CD14-positive monocyte (primary cell): ENCODE results near the gene SPTBN2. TPM values are rescaled to one million over a fixed set of nuclear protein-coding genes. Genes with fewer than 3 reads are reported as not detected.

Experiments used
- DNase-seq, 3 donors: peaks; one replicate each; pipeline ENCODE4 v3.0.0-alpha.2; 2011 to 2022
- H2AFZ ChIP-seq: 2 replicates; pipeline ENCODE4 v1.6.0; 2012; ENCODE audit warnings: mild to moderate bottlenecking, low read depth, low read length, inconsistent platforms; ENCODE audit not compliant: insufficient read depth, poor library complexity, severe bottlenecking
- H3K27ac ChIP-seq, 2 donors: 1 replicate in 1 of 2; 2 replicates in 1 of 2; pipeline ENCODE4 v1.5.1; 2012 to 2013; ENCODE audit warnings: low read length in 2 of 2, control low read depth in 1 of 2, inconsistent platforms in 1 of 2, low read depth in 1 of 2, mild to moderate bottlenecking in 1 of 2
- H3K27me3 ChIP-seq, 2 donors: one replicate each; pipeline versions ENCODE4 v1.6.0 to v1.6.1; 2011 to 2013; ENCODE audit warnings: low read length in 2 of 2; ENCODE audit not compliant: control insufficient read depth in 2 of 2, insufficient read depth in 2 of 2
- H3K36me3 ChIP-seq, 2 donors: replicated peaks in 1 of 2; 1 replicate in 1 of 2; 2 replicates in 1 of 2; pipeline versions ENCODE4 v1.5.1 to v1.6.1; 2012 to 2013; ENCODE audit warnings: low read length in 2 of 2, control low read depth in 1 of 2, inconsistent platforms in 1 of 2, mild to moderate bottlenecking in 1 of 2; ENCODE audit not compliant: insufficient read depth in 2 of 2, control insufficient read depth in 1 of 2
- H3K4me1 ChIP-seq, 2 donors: 1 replicate in 1 of 2; 2 replicates in 1 of 2; pipeline versions ENCODE4 v1.5.1 to v1.6.1; 2012 to 2013; ENCODE audit warnings: low read length in 2 of 2, control low read depth in 1 of 2, inconsistent platforms in 1 of 2, mild to moderate bottlenecking in 1 of 2, moderate library complexity in 1 of 2; ENCODE audit not compliant: insufficient read depth in 2 of 2, control insufficient read depth in 1 of 2
- H3K4me2 ChIP-seq: replicated peaks from 2 replicates; pipeline ENCODE3; 2012; ENCODE audit warnings: low read length, moderate library complexity, mild to moderate bottlenecking; ENCODE audit not compliant: poor library complexity, severe bottlenecking; ENCODE audit errors: extremely low read depth
- H3K4me3 ChIP-seq, 3 experiments: fragments of 200-600 bp in 1 of 3; sonication (generic) in 1 of 3; replicated peaks in 1 of 3; 1 replicate in 2 of 3; 2 replicates in 1 of 3; pipeline ENCODE4 v1.5.1; 2011 to 2013; ENCODE audit warnings: low read length in 3 of 3, mild to moderate bottlenecking in 3 of 3, control low read depth in 2 of 3, low read depth in 2 of 3, inconsistent platforms in 1 of 3, moderate library complexity in 1 of 3
- H3K79me2 ChIP-seq: 2 replicates; pipeline ENCODE4 v1.6.0; 2012; ENCODE audit warnings: mild to moderate bottlenecking, control low read depth, inconsistent platforms, low read length, moderate library complexity; ENCODE audit not compliant: insufficient read depth
- H3K9ac ChIP-seq: 2 replicates; pipeline ENCODE4 v1.6.0; 2017; ENCODE audit warnings: low read length, mild to moderate bottlenecking; ENCODE audit not compliant: insufficient read depth, poor library complexity, severe bottlenecking
- H3K9me3 ChIP-seq, 2 donors: replicated peaks in 1 of 2; 1 replicate in 1 of 2; 2 replicates in 1 of 2; pipeline versions ENCODE4 v1.5.1 to v1.6.1; 2012 to 2013; ENCODE audit warnings: low read length in 2 of 2, control low read depth in 1 of 2; ENCODE audit not compliant: control insufficient read depth in 1 of 2, insufficient read depth in 1 of 2
- H4K20me1 ChIP-seq: 2 replicates; pipeline ENCODE4 v1.6.0; 2012; ENCODE audit warnings: mild to moderate bottlenecking, low read length, control low read depth, moderate library complexity; ENCODE audit not compliant: insufficient read depth
- H3K27ac Mint-ChIP-seq, 7 donors: one replicate each; pipeline ENCODE4 v1.8.0; 2020; ENCODE audit warnings: mild to moderate bottlenecking in 7 of 7, mixed read lengths in 7 of 7, moderate library complexity in 6 of 7, inconsistent platforms in 2 of 7
- H3K27me3 Mint-ChIP-seq, 3 donors: one replicate each; pipeline ENCODE4 v1.8.0; 2021 to 2022; ENCODE audit warnings: low read depth in 3 of 3, mild to moderate bottlenecking in 3 of 3, mixed read lengths in 3 of 3, moderate library complexity in 3 of 3, inconsistent platforms in 1 of 3
- H3K36me3 Mint-ChIP-seq, 2 donors: one replicate each; pipeline ENCODE4 v1.8.0; 2020; ENCODE audit warnings: mixed read lengths in 2 of 2, inconsistent platforms in 1 of 2, mild to moderate bottlenecking in 1 of 2
- H3K4me1 Mint-ChIP-seq: one replicate; pipeline ENCODE4 v1.8.0; 2020; ENCODE audit warnings: mild to moderate bottlenecking, mixed read lengths
- H3K4me3 Mint-ChIP-seq, 2 donors: one replicate each; pipeline ENCODE4 v1.8.0; 2020; ENCODE audit warnings: mild to moderate bottlenecking in 2 of 2, mixed read lengths in 2 of 2, moderate library complexity in 1 of 2
- H3K9me3 Mint-ChIP-seq, 7 donors: one replicate each; pipeline ENCODE4 v1.8.0; 2020 to 2022; ENCODE audit warnings: mixed read lengths in 7 of 7, mild to moderate bottlenecking in 6 of 7, moderate library complexity in 6 of 7, inconsistent platforms in 2 of 7
- CTCF ChIP-seq: fragments of 200-600 bp; IDR thresholded peaks from one replicate; pipeline ENCODE4 v1.8.0; 2022; ENCODE audit warnings: antibody characterized with exemption, mild to moderate bottlenecking
- WGBS: methylation state at CpG from one replicate; pipeline ENCODE4 v1.1.5; 2013; ENCODE audit warnings: missing lambda C conversion rate; ENCODE audit not compliant: insufficient coverage; 5-methylcytosine and 5-hydroxymethylcytosine counted together
- intact Hi-C, 2 donors: fragments of 100-400 bp; cut with micrococcal nuclease; formaldehyde crosslinking; loops; one replicate each; pipeline versions ENCODE4 v1.15.0 to v1.15.1; 2023
- polyA plus RNA-seq, 3 donors: library from polyadenylated mRNA; depleted of rRNA in 1 of 3; unstranded in 2 of 3; stranded (reverse) in 1 of 3; fragments of 300-500 nt in 2 of 3; fragments of >200 nt in 1 of 3; fragmentation: Illumina TruSeq in 2 of 3; gene quantifications; 1 replicate in 2 of 3; 2 replicates in 1 of 3; pipeline ENCODE4 v1.2.3, GENCODE V29; 2012 to 2021

The SPTBN2 gene
- polyA plus RNA-seq, 3 donors: not detected

DNA sequence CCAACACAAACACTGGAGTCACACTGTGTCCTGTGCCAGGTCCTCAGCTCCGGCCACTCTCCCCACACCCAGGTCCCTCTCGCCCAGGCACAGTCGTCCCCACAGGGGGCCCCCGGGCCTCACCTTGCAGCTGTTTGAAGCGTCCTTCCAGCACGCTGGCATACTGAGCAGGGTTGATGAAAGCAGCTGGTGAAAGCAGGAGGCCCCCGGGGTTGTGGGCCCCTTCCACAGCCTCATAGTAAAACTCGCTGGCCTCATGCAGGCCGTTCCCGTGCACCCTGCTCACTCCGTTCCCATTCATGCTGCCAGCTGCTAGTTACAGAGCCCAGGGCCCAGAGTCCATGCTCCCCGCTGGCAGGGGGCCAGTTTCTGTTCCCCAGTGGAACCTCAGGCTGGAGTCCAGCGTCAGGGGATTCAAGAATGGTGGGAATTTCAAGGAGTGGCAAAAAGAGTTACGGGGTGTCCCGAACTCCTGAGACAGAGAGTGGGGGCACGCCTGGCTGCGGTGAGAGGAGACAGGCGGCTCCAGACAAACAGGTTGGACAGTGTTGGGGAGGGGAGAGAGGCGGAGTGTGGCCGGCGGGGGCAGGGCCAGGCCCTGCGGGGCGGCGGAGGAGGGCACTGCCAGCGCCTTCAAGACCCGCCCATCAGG is 10.6 kb downstream of the SPTBN2 start:
- Histone ChIP-seq H3K4me1 (no peaks in the 10 kb centered on the region), H3K9me3 (no peaks in the 10 kb centered on the region), H3K36me3 (no peaks in the 10 kb centered on the region), H3K27me3 (peaks cover 0 to 9% of the 10 kb centered on the region in 2 donors), H3K4me2 (no peak overlapping the region), H3K9ac (no peak overlapping the region), H3K27ac (no peak overlapping the region), H3K79me2 (no peaks in the 10 kb centered on the region), H3K4me3 (no peak overlapping the region), H4K20me1 (no peaks in the 10 kb centered on the region), H2AFZ (no peak overlapping the region)
- H3K36me3 Mint-ChIP-seq: no peaks in the 10 kb centered on the region
- no peak for TF ChIP-seq CTCF
- WGBS: 84% methylated on average over 25 of the region's 26 CpGs
- peaks cover 0 to 4% (median 0%) of the 10 kb centered on the region in 7 donors for H3K9me3 Mint-ChIP-seq
- peaks cover 12% of the 10 kb centered on the region for H3K4me1 Mint-ChIP-seq
- peaks cover 6 to 17% (median 15%) of the 10 kb centered on the region in 3 donors for H3K27me3 Mint-ChIP-seq
- H3K4me3 Mint-ChIP-seq: peak overlapping the region in 1 of 2 donors; percentile 69
- H3K27ac Mint-ChIP-seq: no peak overlapping the region
- intact Hi-C loops: loop anchor here in 1 of 2 donors (5.0 kb wide), 1 partner anchor 99 kb away; no protein-coding TSS in a partner anchor
- no peak for DNase-seq

GRCh38 chr11:66717925-66718319 is 11.1 kb downstream of the SPTBN2 start:
- WGBS: 97% methylated on average over 14 of the region's 14 CpGs

More at GRCh38 chr11:66717925-66718319, 11.1 kb downstream of the SPTBN2 start:
- H3K79me2 ChIP-seq: no peaks in the 10 kb centered on the region
- H3K4me3 ChIP-seq: no peak overlapping the region
- H3K4me1 ChIP-seq: no peaks in the 10 kb centered on the region
- Mint-ChIP-seq H3K4me3 (no peak overlapping the region), H3K4me1 (peaks cover 12% of the 10 kb centered on the region), H3K27ac (no peak overlapping the region), H3K36me3 (no peaks in the 10 kb centered on the region), H3K9me3 (peaks cover 0 to 2% (median 0%) of the 10 kb centered on the region in 7 donors), H3K27me3 (peaks cover 5 to 15% (median 14%) of the 10 kb centered on the region in 3 donors)
- no peak overlapping the region for H2AFZ ChIP-seq
- no peak overlapping the region for H3K4me2 ChIP-seq
- peaks cover 0 to 3% of the 10 kb centered on the region in 2 donors for H3K27me3 ChIP-seq
- no peak for TF ChIP-seq CTCF
- no peaks in the 10 kb centered on the region for H3K9me3 ChIP-seq
- no peak overlapping the region for H3K9ac ChIP-seq
- intact Hi-C loops: loop anchor here in 1 of 2 donors (5.0 kb wide), 1 partner anchor 99 kb away; no protein-coding TSS in a partner anchor
- H4K20me1 ChIP-seq: no peaks in the 10 kb centered on the region
- no peak for DNase-seq
- no peak overlapping the region for H3K27ac ChIP-seq
- H3K36me3 ChIP-seq: no peaks in the 10 kb centered on the region
